Measurements from ENCODE around the gene MTHFD1L. TPM values are rescaled to one million over a fixed set of nuclear protein-coding genes. Genes with fewer than 3 reads are reported as not detected.

MTHFD1L gene
- total and polyA plus RNA-seq, 2 donors (not counting 1 experiment from before 2014, with no cell fraction given): 36.1 to 48.9 TPM

DNA sequence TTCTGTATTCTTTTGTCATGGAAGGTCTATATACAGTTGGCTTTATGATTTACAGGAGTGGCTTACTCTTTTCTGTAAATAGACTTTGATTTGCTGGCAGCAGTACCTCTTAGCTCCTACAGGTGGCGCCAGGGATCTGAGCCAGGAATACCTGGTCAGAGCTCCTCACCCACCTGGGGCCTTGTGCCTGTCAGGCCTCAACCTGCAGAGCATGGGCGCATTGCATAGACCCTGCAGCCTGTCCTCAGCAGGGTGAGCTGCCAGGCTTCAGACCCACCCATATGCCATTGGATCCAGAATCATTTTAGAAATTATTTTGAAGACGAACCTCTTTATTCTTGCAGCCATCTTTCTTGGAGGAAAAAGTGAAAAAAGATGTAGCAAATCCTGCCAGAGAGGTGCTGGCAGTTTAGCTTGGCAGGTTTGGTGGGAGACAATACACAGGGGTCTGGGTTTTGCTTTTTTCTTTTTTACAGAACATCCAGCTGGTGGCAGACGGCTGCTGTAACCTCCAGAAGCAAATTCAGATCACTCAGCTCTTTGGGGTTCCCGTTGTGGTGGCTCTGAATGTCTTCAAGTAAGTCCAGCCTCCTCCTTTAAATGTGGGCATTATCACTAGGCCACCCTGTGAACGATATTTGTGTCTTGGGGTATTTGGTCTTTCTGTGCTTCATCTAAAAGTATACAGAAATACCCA, 149.1 kb downstream of the MTHFD1L start:
- Histone ChIP-seq H3K4me3 (replicated peaks in 1 of 4; ENCODE audit: control extremely low read depth in 1 of 4, insufficient read depth in 1 of 4, low read depth in 3 of 4, low read length in 4 of 4) (peak overlapping the region in 3 of 4 experiments; percentile 6 to 41 (median 10)), H2AFZ (ENCODE audit: low read length) (no peak overlapping the region), H3K4me2 (ENCODE audit: extremely low read depth, insufficient read depth, low read length) (peak overlapping the region; percentile 66), H3K27ac (ENCODE audit: insufficient read depth, low read length) (no peak overlapping the region), H3K9ac (ENCODE audit: insufficient read depth, low read length) (no peak overlapping the region), H3K9me3 (ENCODE audit: control insufficient read depth, insufficient read depth, low read depth, low read length) (no peaks in the 10 kb centered on the region), H3K4me1 (ENCODE audit: control insufficient read depth, extremely low read depth, insufficient read depth, low read length) (peaks cover 5% of the 10 kb centered on the region), H3K36me3 (ENCODE audit: control insufficient read depth, insufficient read depth, low read length) (peaks cover 9% of the 10 kb centered on the region), H4K20me1 (ENCODE audit: control insufficient read depth, extremely low read depth, insufficient read depth, low read length) (no peaks in the 10 kb centered on the region), H3K79me2 (ENCODE audit: control insufficient read depth, insufficient read depth, low read length) (no peaks in the 10 kb centered on the region), H3K27me3 (ENCODE audit: control insufficient read depth, insufficient read depth, low read length) (no peaks in the 10 kb centered on the region)
- TF ChIP-seq CTCF (conservative IDR thresholded peaks at IDR 0.05 in 1 of 2, IDR thresholded peaks at IDR 0.05 in 1 of 2; ENCODE audit: low read depth in 1 of 2, low read length in 2 of 2) (peak; percentile 99), EZH2 (IDR thresholded peaks at IDR 0.05; ENCODE audit: low read length, missing control alignments) (no peak)
- peak; percentile 49 to 80 for DNase-seq (ENCODE audit: low read depth in 2 of 2)

DNA sequence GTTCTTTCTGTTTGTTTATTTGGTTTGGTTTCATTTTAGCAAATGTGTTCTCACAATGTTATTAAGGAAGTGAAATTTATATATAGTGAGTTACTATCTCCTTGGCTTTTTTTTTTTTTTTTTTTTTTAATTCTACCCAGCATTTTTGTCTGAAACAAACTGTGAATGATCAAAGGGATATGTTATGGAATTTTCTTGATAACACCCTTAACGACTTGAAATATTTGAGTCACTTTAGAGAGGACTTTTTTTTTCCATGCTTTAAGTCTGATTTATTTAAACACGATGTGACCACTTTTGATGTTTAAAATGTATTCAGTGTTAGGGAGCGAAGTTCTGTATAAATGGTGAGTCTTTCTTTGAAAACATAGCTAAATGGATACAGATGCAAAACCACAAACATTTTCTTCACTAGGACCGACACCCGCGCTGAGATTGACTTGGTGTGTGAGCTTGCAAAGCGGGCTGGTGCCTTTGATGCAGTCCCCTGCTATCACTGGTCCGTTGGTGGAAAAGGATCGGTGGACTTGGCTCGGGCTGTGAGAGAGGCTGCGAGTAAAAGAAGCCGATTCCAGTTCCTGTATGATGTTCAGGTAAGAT, 149.7 kb downstream of the MTHFD1L start:
- peak overlapping the region in 2 of 4 experiments; percentile 10 to 41 for H3K4me3 ChIP-seq (replicated peaks in 1 of 4; ENCODE audit: control extremely low read depth in 1 of 4, insufficient read depth in 1 of 4, low read depth in 3 of 4, low read length in 4 of 4)
- H3K36me3 ChIP-seq (ENCODE audit: control insufficient read depth, insufficient read depth, low read length): peaks cover 9% of the 10 kb centered on the region
- no peaks in the 10 kb centered on the region for H3K79me2 ChIP-seq (ENCODE audit: control insufficient read depth, insufficient read depth, low read length)
- peaks cover 5% of the 10 kb centered on the region for H3K4me1 ChIP-seq (ENCODE audit: control insufficient read depth, extremely low read depth, insufficient read depth, low read length)
- peak overlapping the region; percentile 66 for H3K4me2 ChIP-seq (ENCODE audit: extremely low read depth, insufficient read depth, low read length)
- H3K9ac ChIP-seq (ENCODE audit: insufficient read depth, low read length): no peak overlapping the region
- H2AFZ ChIP-seq (ENCODE audit: low read length): no peak overlapping the region
- TF ChIP-seq EZH2 (IDR thresholded peaks at IDR 0.05; ENCODE audit: low read length, missing control alignments) (no peak), CTCF (conservative IDR thresholded peaks at IDR 0.05 in 1 of 2, IDR thresholded peaks at IDR 0.05 in 1 of 2; ENCODE audit: low read depth in 1 of 2, low read length in 2 of 2) (no peak)
- H3K27me3 ChIP-seq (ENCODE audit: control insufficient read depth, insufficient read depth, low read length): no peaks in the 10 kb centered on the region
- no peaks in the 10 kb centered on the region for H3K9me3 ChIP-seq (ENCODE audit: control insufficient read depth, insufficient read depth, low read depth, low read length)
- no peaks in the 10 kb centered on the region for H4K20me1 ChIP-seq (ENCODE audit: control insufficient read depth, extremely low read depth, insufficient read depth, low read length)
- peak overlapping the region; percentile 30 for H3K27ac ChIP-seq (ENCODE audit: insufficient read depth, low read length)
- DNase-seq (ENCODE audit: low read depth in 2 of 2): no peak

DNA sequence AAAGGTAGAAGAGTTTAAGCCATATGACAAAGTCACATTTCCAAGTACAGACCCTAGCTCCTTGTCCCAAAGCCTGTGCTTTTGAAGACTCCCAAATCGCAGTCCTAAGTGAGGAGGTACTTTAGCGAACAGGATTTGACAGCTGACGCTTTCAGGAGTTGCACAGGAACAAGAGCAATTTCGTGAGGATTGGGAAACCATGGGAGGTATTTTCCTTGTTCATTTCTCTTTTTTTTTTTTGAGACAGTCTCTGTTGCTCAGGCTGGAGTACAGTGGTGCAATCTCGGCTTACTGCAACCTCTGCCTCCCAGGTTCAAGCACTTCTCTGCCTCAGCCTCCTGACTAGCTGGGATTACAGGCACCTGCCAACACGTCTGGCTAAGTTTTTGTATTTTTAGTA, 150.6 kb downstream of the MTHFD1L start:
- Histone ChIP-seq H4K20me1 (ENCODE audit: control insufficient read depth, extremely low read depth, insufficient read depth, low read length) (no peaks in the 10 kb centered on the region), H3K4me2 (ENCODE audit: extremely low read depth, insufficient read depth, low read length) (no peak overlapping the region), H3K27me3 (ENCODE audit: control insufficient read depth, insufficient read depth, low read length) (no peaks in the 10 kb centered on the region), H3K9ac (ENCODE audit: insufficient read depth, low read length) (no peak overlapping the region), H2AFZ (ENCODE audit: low read length) (no peak overlapping the region), H3K27ac (ENCODE audit: insufficient read depth, low read length) (no peak overlapping the region), H3K4me3 (replicated peaks in 1 of 4; ENCODE audit: control extremely low read depth in 1 of 4, insufficient read depth in 1 of 4, low read depth in 3 of 4, low read length in 4 of 4) (no peak overlapping the region), H3K36me3 (ENCODE audit: control insufficient read depth, insufficient read depth, low read length) (peaks cover 9% of the 10 kb centered on the region), H3K9me3 (ENCODE audit: control insufficient read depth, insufficient read depth, low read depth, low read length) (no peaks in the 10 kb centered on the region), H3K4me1 (ENCODE audit: control insufficient read depth, extremely low read depth, insufficient read depth, low read length) (peaks cover 5% of the 10 kb centered on the region), H3K79me2 (ENCODE audit: control insufficient read depth, insufficient read depth, low read length) (no peaks in the 10 kb centered on the region)
- TF ChIP-seq EZH2 (IDR thresholded peaks at IDR 0.05; ENCODE audit: low read length, missing control alignments) (no peak), CTCF (conservative IDR thresholded peaks at IDR 0.05 in 1 of 2, IDR thresholded peaks at IDR 0.05 in 1 of 2; ENCODE audit: low read depth in 1 of 2, low read length in 2 of 2) (no peak)
- DNase-seq (ENCODE audit: low read depth in 2 of 2): no peak

Data from fibroblast of lung (primary cell).